H1 (cell line): ENCODE results near the gene ATP9B. TPM values are rescaled to one million over a fixed set of nuclear protein-coding genes. Genes with fewer than 3 reads are reported as not detected.

Experiments
- CTCF ChIA-PET: fragments of 300-600 bp; sonication (Branson Sonifier 250); formaldehyde crosslinking; loops from one replicate; lab custom pipeline; 2021; ENCODE audit not compliant: partially characterized antibody; lab: Charles Lee
- POLR2A ChIA-PET: fragments of 300-600 bp; sonication (Branson Sonifier 250); formaldehyde crosslinking; loops from one replicate; lab custom pipeline; 2021; ENCODE audit warnings: inconsistent platforms; ENCODE audit not compliant: partially characterized antibody; lab: Charles Lee
- DNase-seq, 2 experiments: peaks; one replicate each; pipeline versions ENCODE4 v3.0.0 to v3.0.0-alpha.2; 2010 to 2022; ENCODE audit warnings: low spot score in 2 of 2, low read depth in 1 of 2, mixed read lengths in 1 of 2
- FAIRE-seq: peaks from 2 replicates; lab custom pipeline; 2011; peaks lifted over from hg19 to GRCh38; lab: Jason Lieb, UNC
- H2AFZ ChIP-seq: 2 replicates; pipeline ENCODE4 v1.8.1; 2012; ENCODE audit warnings: low read length, inconsistent platforms
- H2AK5ac ChIP-seq: 2 replicates; pipeline ENCODE4 v1.6.1; 2013; ENCODE audit warnings: low read depth, low read length
- H2BK120ac ChIP-seq: replicated peaks from 2 replicates; pipeline ENCODE3; 2013; ENCODE audit warnings: low read depth, low read length, inconsistent platforms
- H2BK12ac ChIP-seq: 2 replicates; pipeline ENCODE4 v1.6.1; 2013; ENCODE audit warnings: low read depth, low read length
- H2BK15ac ChIP-seq: 2 replicates; pipeline ENCODE4 v1.6.1; 2013; ENCODE audit warnings: low read length
- H2BK20ac ChIP-seq: 2 replicates; pipeline ENCODE4 v1.6.1; 2013; ENCODE audit warnings: low read length
- H2BK5ac ChIP-seq: 2 replicates; pipeline ENCODE4 v1.6.1; 2013; ENCODE audit warnings: low read depth, low read length
- H3K14ac ChIP-seq: 2 replicates; pipeline ENCODE4 v1.6.1; 2013; ENCODE audit warnings: inconsistent platforms; ENCODE audit not compliant: insufficient read length
- H3K18ac ChIP-seq: 2 replicates; pipeline ENCODE4 v1.6.1; 2013; ENCODE audit warnings: low read length; ENCODE audit errors: extremely low read depth
- H3K23ac ChIP-seq: 2 replicates; pipeline ENCODE4 v1.6.1; 2013; ENCODE audit warnings: inconsistent platforms; ENCODE audit not compliant: insufficient read length
- H3K23me2 ChIP-seq: 2 replicates; pipeline ENCODE4 v1.6.1; 2013; ENCODE audit warnings: low read depth, low read length
- H3K27ac ChIP-seq: 2 replicates; pipeline ENCODE4 v1.6.1; 2011; ENCODE audit warnings: low read depth, low read length, inconsistent platforms
- H3K27me3 ChIP-seq, 4 experiments: replicated peaks in 1 of 4; 1 replicate in 1 of 4; 2 replicates in 3 of 4; pipeline versions ENCODE4 v1.6.1 to v1.8.1; 2011 to 2013; ENCODE audit warnings: low read length in 3 of 4, mild to moderate bottlenecking in 3 of 4, inconsistent platforms in 2 of 4, mixed read lengths in 2 of 4, moderate library complexity in 1 of 4; ENCODE audit not compliant: control insufficient read depth in 3 of 4, insufficient read depth in 3 of 4; ENCODE audit errors: extremely low read depth in 1 of 4
- H3K36me3 ChIP-seq, 4 experiments: 2 replicates each; pipeline versions ENCODE4 v1.6.1 to v1.8.1; 2011 to 2013; ENCODE audit warnings: mild to moderate bottlenecking in 4 of 4, low read length in 3 of 4, moderate library complexity in 2 of 4, control low read depth in 1 of 4, inconsistent platforms in 1 of 4; ENCODE audit not compliant: insufficient read depth in 4 of 4, control insufficient read depth in 2 of 4
- H3K4ac ChIP-seq: replicated peaks from 2 replicates; pipeline ENCODE3; 2013; ENCODE audit warnings: low read length, low read depth, mixed read lengths, inconsistent platforms; ENCODE audit not compliant: insufficient read length
- H3K4me1 ChIP-seq, 4 experiments: replicated peaks in 1 of 4; 1 replicate in 1 of 4; 2 replicates in 3 of 4; pipeline versions ENCODE4 v1.6.1 to v1.8.1; 2011 to 2013; ENCODE audit warnings: low read length in 3 of 4, inconsistent platforms in 2 of 4, mixed read lengths in 1 of 4; ENCODE audit not compliant: insufficient read depth in 4 of 4, control insufficient read depth in 3 of 4
- H3K4me2 ChIP-seq, 2 experiments: 2 replicates each; pipeline versions ENCODE4 v1.6.1 to v1.8.1; 2011 to 2013; ENCODE audit warnings: low read depth in 2 of 2, low read length in 2 of 2, control low read depth in 1 of 2, inconsistent platforms in 1 of 2, mild to moderate bottlenecking in 1 of 2; ENCODE audit not compliant: insufficient read depth in 1 of 2
- H3K4me3 ChIP-seq, 4 experiments: fragments of 200-600, 300-600 bp in 1 of 4; sonication (generic), shearing (Covaris generic), sonication (Bioruptor Twin) in 1 of 4; 2 replicates each; pipeline versions ENCODE4 v1.5.1 to v1.8.1; 2011 to 2016; ENCODE audit warnings: low read length in 4 of 4, low read depth in 3 of 4, control low read depth in 2 of 4, inconsistent platforms in 2 of 4, mild to moderate bottlenecking in 2 of 4, mixed read lengths in 1 of 4, moderate library complexity in 1 of 4; ENCODE audit not compliant: insufficient read depth in 2 of 4; ENCODE audit errors: extremely low read depth in 1 of 4
- H3K56ac ChIP-seq: replicated peaks from 2 replicates; pipeline ENCODE3; 2013; ENCODE audit warnings: low read depth, mild to moderate bottlenecking, mixed read lengths, low read length, inconsistent platforms; ENCODE audit not compliant: insufficient read length
- H3K79me1 ChIP-seq: 2 replicates; pipeline ENCODE4 v1.6.1; 2013; ENCODE audit warnings: low read depth, low read length, control low read depth
- H3K79me2 ChIP-seq, 2 experiments: 2 replicates each; pipeline versions ENCODE4 v1.6.1 to v1.8.1; 2012 to 2013; ENCODE audit warnings: low read length in 2 of 2, mild to moderate bottlenecking in 2 of 2, inconsistent platforms in 1 of 2; ENCODE audit not compliant: insufficient read depth in 2 of 2, control insufficient read depth in 1 of 2
- H3K9ac ChIP-seq, 4 experiments: replicated peaks in 1 of 4; 1 replicate in 1 of 4; 2 replicates in 3 of 4; pipeline versions ENCODE4 v1.6.1 to v1.8.1; 2011 to 2013; ENCODE audit warnings: low read depth in 3 of 4, low read length in 3 of 4, control low read depth in 2 of 4, mild to moderate bottlenecking in 2 of 4, moderate library complexity in 2 of 4, inconsistent platforms in 1 of 4; ENCODE audit errors: extremely low read depth in 1 of 4
- H3K9me3 ChIP-seq, 2 experiments: 2 replicates each; pipeline versions ENCODE4 v1.6.1 to v1.8.1; 2012 to 2013; ENCODE audit warnings: mild to moderate bottlenecking in 2 of 2, moderate library complexity in 2 of 2, control low read depth in 1 of 2, inconsistent platforms in 1 of 2, low read depth in 1 of 2, low read length in 1 of 2, mixed read lengths in 1 of 2; ENCODE audit not compliant: insufficient read depth in 2 of 2
- H4K20me1 ChIP-seq, 2 experiments: replicated peaks in 1 of 2; 2 replicates each; pipeline versions ENCODE3 to v1.8.1; 2011 to 2013; ENCODE audit warnings: inconsistent platforms in 2 of 2, low read length in 2 of 2, mild to moderate bottlenecking in 1 of 2; ENCODE audit not compliant: insufficient read depth in 2 of 2, control insufficient read depth in 1 of 2
- H4K5ac ChIP-seq: 2 replicates; pipeline ENCODE4 v1.6.1; 2013; ENCODE audit warnings: low read length, low read depth, mixed read lengths, inconsistent platforms; ENCODE audit not compliant: insufficient read length
- H4K8ac ChIP-seq: 2 replicates; pipeline ENCODE4 v1.8.0; 2013; ENCODE audit warnings: mild to moderate bottlenecking, moderate library complexity, low read length, inconsistent platforms; ENCODE audit not compliant: insufficient read depth; ENCODE audit errors: extremely low read depth
- H4K91ac ChIP-seq: replicated peaks from 2 replicates; pipeline ENCODE3; 2013; ENCODE audit warnings: low read length, mixed read lengths, inconsistent platforms; ENCODE audit not compliant: insufficient read length
- ASH2L ChIP-seq: fragments of 200-600, 300-600 bp; sonication (generic); IDR thresholded peaks from one replicate; pipeline ENCODE4 v1.7.1; 2017; ENCODE audit warnings: low read length
- BRCA1 ChIP-seq: IDR thresholded peaks from 2 replicates; pipeline ENCODE4 v1.6.1; 2012; ENCODE audit warnings: low read depth, low read length, improper control_type of control experiment
- CBX5 ChIP-seq: fragments of 300-800, 300-1000 bp; sonication (generic); IDR thresholded peaks from 2 replicates; pipeline ENCODE4 v1.7.1; 2016; ENCODE audit warnings: antibody characterized with exemption, low read length, low read depth
- CHD2 ChIP-seq: IDR thresholded peaks from 2 replicates; pipeline ENCODE4 v1.6.1; 2012; ENCODE audit warnings: low read length, improper control_type of control experiment
- HDAC6 ChIP-seq: IDR thresholded peaks from one replicate; pipeline ENCODE4 v1.7.1; 2012; ENCODE audit warnings: low read depth, mild to moderate bottlenecking, inconsistent platforms, low read length, moderate library complexity
- KDM4A ChIP-seq: IDR thresholded peaks from one replicate; pipeline ENCODE4 v1.7.1; 2012; ENCODE audit warnings: low read depth, mild to moderate bottlenecking, moderate library complexity, low read length, inconsistent platforms; ENCODE audit not compliant: severe bottlenecking
- NANOG ChIP-seq: IDR thresholded peaks from 2 replicates; pipeline ENCODE4 v1.6.1; 2011; ENCODE audit warnings: low read length, low read depth, mild to moderate bottlenecking, inconsistent platforms; ENCODE audit not compliant: insufficient read depth, poor library complexity, severe bottlenecking
- POLR2A ChIP-seq, 2 experiments: IDR thresholded peaks; 1 replicate in 1 of 2; 2 replicates in 1 of 2; pipeline ENCODE4 v1.6.1; 2011; ENCODE audit warnings: low read depth in 2 of 2, low read length in 2 of 2, mild to moderate bottlenecking in 2 of 2; ENCODE audit errors: control extremely low read depth in 1 of 2
- POLR2AphosphoS5 ChIP-seq: IDR thresholded peaks from 2 replicates; pipeline ENCODE4 v1.6.1; 2011; ENCODE audit warnings: low read depth, low read length
- POU5F1 ChIP-seq: IDR thresholded peaks from 2 replicates; pipeline ENCODE4 v1.6.1; 2011; ENCODE audit warnings: low read depth, mild to moderate bottlenecking, low read length, moderate library complexity
- RFX5 ChIP-seq: IDR thresholded peaks from 2 replicates; pipeline ENCODE4 v1.6.1; 2011; ENCODE audit warnings: low read depth, low read length, improper control_type of control experiment, borderline replicate concordance
- SIRT6 ChIP-seq: IDR thresholded peaks from one replicate; pipeline ENCODE4 v1.7.1; 2012; ENCODE audit warnings: low read length, inconsistent platforms
- SP2 ChIP-seq: IDR thresholded peaks from 2 replicates; pipeline ENCODE4 v1.6.1; 2012; ENCODE audit warnings: mild to moderate bottlenecking, low read length, inconsistent platforms
- SP4 ChIP-seq: IDR thresholded peaks from 2 replicates; pipeline ENCODE4 v1.6.1; 2012; ENCODE audit warnings: low read length, inconsistent platforms
- SUZ12 ChIP-seq: fragments of 200-600 bp; sonication (generic); IDR thresholded peaks from 2 replicates; pipeline ENCODE4 v1.6.1; 2012; ENCODE audit warnings: mild to moderate bottlenecking, inconsistent platforms, low read length, moderate library complexity, mixed read lengths
- TAF1 ChIP-seq: IDR thresholded peaks from 2 replicates; pipeline ENCODE4 v1.6.1; 2011; ENCODE audit warnings: mild to moderate bottlenecking, low read depth, low read length
- WGBS, 2 experiments: shearing (Covaris generic) in 1 of 2; methylation state at CpG; one replicate each; pipeline versions ENCODE4 v1.1.6 to v1.1.7; 2013 to 2015; ENCODE audit warnings: low lambda C conversion rate in 2 of 2, mixed read lengths in 2 of 2, inconsistent platforms in 1 of 2, low coverage in 1 of 2, missing lambda C conversion rate in 1 of 2; ENCODE audit not compliant: insufficient replicate concordance in 2 of 2, insufficient coverage in 1 of 2, insufficient read length in 1 of 2; ENCODE audit errors: extremely low coverage in 1 of 2, missing lambda C conversion rate in 1 of 2; 5-methylcytosine and 5-hydroxymethylcytosine counted together
- polyA plus RNA-seq, 7 experiments: library from polyadenylated mRNA; depleted of rRNA in 3 of 7; stranded (reverse) in 5 of 7; unstranded in 2 of 7; fragments of >200 nt in 5 of 7; fragments of 200-250 nt in 2 of 7; gene quantifications; 1 replicate in 5 of 7; 2 replicates in 1 of 7; 4 replicates in 1 of 7; pipeline versions ENCODE4 v1.2.1 to v1.2.3, GENCODE V29; 2011 to 2013; ENCODE audit warnings: missing spikeins in 2 of 7, mixed read lengths in 2 of 7
- total RNA-seq: library from RNA; stranded (reverse); fragmentation: NEBNext Ultra II Directional; extraction: Animal tissue kit (Norgen Biotek cat#: 25700); gene quantifications from 2 replicates; pipeline ENCODE4 v1.2.1, GENCODE V29; 2021
- TF ChIP-seq, protein P1 (sequence below): IDR thresholded peaks from 2 replicates; pipeline ENCODE4 v1.6.1; 2011; ENCODE audit warnings: low read depth, mild to moderate bottlenecking, low read length; ENCODE audit not compliant: insufficient read depth

ATP9B gene
- total and polyA plus RNA-seq, 2 of the 8 experiments (the other 6 are each of a cell fraction or from before 2014, with no cell fraction given) = 15.1 to 21.7 TPM

DNA sequence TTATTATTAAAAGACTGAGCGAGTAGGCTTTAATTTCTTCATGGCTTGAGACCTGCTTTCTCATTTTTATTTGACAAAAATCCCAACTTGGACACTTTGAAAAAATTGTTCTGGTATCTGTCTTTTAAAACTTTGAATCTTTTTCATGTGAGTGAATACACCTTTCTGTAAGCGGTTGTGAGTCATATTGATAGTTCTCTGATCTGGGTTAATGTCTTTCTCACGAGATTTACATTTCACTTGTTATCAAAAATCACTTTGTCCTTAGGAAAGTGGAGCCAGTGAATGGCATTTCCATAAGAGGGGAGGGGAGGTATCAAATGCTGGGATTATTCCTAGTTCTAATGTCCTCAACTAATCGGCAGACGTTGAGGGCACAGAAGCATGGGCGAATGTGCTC, 36.3 kb downstream of the ATP9B start:
- no peak overlapping the region for H4K5ac ChIP-seq
- no peaks in the 10 kb centered on the region for H3K23me2 ChIP-seq
- H3K18ac ChIP-seq = no peak overlapping the region
- H3K23ac ChIP-seq = no peak overlapping the region
- H2BK5ac ChIP-seq = no peak overlapping the region
- H2AK5ac ChIP-seq = no peak overlapping the region
- H4K91ac ChIP-seq = no peak overlapping the region
- peaks cover 7% of the 10 kb centered on the region; the same call in 1 of the 2 replicates for H3K79me1 ChIP-seq
- H4K8ac ChIP-seq = no peak overlapping the region
- H2BK20ac ChIP-seq = no peak overlapping the region
- DNase-seq (no peak), FAIRE-seq (no peak)
- H3K56ac ChIP-seq = no peak overlapping the region
- H3K4me1 ChIP-seq = no peaks in the 10 kb centered on the region; a peak in 1 of 7 replicates
- no peak overlapping the region for H3K9ac ChIP-seq
- no peak overlapping the region for H3K27ac ChIP-seq
- no peak overlapping the region for H2BK120ac ChIP-seq
- H2BK15ac ChIP-seq = no peak overlapping the region
- no peak overlapping the region for H3K4me2 ChIP-seq
- no peaks in the 10 kb centered on the region for H3K27me3 ChIP-seq
- H2AFZ ChIP-seq = no peak overlapping the region
- ChIA-PET POLR2A (no interaction called here), CTCF (no interaction called here)
- H3K36me3 ChIP-seq = no peaks in the 10 kb centered on the region
- H3K4me3 ChIP-seq = no peak overlapping the region
- H2BK12ac ChIP-seq = no peak overlapping the region
- WGBS, 2 experiments = 91% methylated on average over 6 of the region's 6 CpGs; no CpG with 5 or more reads in 1 of the 2 experiments
- peaks cover 9 to 71% of the 10 kb centered on the region in 2 experiments for H3K79me2 ChIP-seq
- H4K20me1 ChIP-seq = peaks cover 0 to 11% of the 10 kb centered on the region in 2 experiments
- no peak overlapping the region for H3K14ac ChIP-seq
- no peak overlapping the region for H3K4ac ChIP-seq
- H3K9me3 ChIP-seq = no peaks in the 10 kb centered on the region
- TF ChIP-seq SIRT6 = no peak
- TF ChIP-seq ASH2L = no peak
- TF ChIP-seq TAF1 = no peak
- no peak for TF ChIP-seq POLR2AphosphoS5
- TF ChIP-seq POU5F1 = no peak
- TF ChIP-seq SP4 = no peak
- TF ChIP-seq BRCA1 = no peak
- TF ChIP-seq HDAC6 = no peak
- no peak for TF ChIP-seq SP2
- TF ChIP-seq POLR2A (IDR thresholded peaks at IDR 0.05; ENCODE audit: control extremely low read depth in 1 of 2, low read depth in 2 of 2, low read length in 2 of 2) = no peak
- TF ChIP-seq, protein P1, sequence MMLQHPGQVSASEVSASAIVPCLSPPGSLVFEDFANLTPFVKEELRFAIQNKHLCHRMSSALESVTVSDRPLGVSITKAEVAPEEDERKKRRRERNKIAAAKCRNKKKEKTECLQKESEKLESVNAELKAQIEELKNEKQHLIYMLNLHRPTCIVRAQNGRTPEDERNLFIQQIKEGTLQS = no peak
- TF ChIP-seq NANOG = no peak
- TF ChIP-seq SUZ12 = no peak
- no peak for TF ChIP-seq CHD2
- TF ChIP-seq KDM4A = no peak
- TF ChIP-seq CBX5 = no peak
- no peak for TF ChIP-seq RFX5
